Measurements from ENCODE around the gene STK11IP.

STK11IP gene

DNA sequence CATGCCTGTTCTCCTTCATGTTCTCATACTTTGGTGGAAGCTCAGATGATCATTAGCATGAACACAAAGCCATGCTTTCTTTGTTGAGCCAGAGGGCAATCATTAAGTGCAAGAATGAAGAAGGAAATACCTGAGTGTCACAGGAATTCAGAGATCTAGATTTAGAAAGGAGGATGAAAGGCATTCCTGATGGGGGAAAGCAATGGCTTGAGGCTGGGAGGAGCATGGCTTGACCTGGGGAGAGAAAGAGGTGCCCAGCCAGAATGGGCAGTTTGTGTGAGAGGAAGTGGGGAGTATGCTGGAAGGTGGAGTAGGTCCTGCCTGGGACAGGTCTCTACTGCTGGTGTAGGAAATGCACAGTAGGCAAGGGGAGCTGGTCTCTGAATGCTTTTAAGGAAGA, 64.9 kb downstream of the STK11IP start:
- no peak overlapping the region for H3K4me3 ChIP-seq (replicated peaks; ENCODE audit: insufficient read depth, low read length)
- no peak for DNase-seq (ENCODE audit: low read depth in 1 of 2, low spot score in 1 of 2)
- no peak overlapping the region for H3K27ac ChIP-seq (replicated peaks)
- TF ChIP-seq GABPA (IDR thresholded peaks at IDR 0.05; ENCODE audit: low read depth) (no peak), SPI1 (IDR thresholded peaks at IDR 0.05; ENCODE audit: borderline replicate concordance, low read depth) (no peak), POLR2AphosphoS5 (IDR thresholded peaks at IDR 0.05; ENCODE audit: low read depth) (no peak)
- TF ChIP-seq, protein P1, sequence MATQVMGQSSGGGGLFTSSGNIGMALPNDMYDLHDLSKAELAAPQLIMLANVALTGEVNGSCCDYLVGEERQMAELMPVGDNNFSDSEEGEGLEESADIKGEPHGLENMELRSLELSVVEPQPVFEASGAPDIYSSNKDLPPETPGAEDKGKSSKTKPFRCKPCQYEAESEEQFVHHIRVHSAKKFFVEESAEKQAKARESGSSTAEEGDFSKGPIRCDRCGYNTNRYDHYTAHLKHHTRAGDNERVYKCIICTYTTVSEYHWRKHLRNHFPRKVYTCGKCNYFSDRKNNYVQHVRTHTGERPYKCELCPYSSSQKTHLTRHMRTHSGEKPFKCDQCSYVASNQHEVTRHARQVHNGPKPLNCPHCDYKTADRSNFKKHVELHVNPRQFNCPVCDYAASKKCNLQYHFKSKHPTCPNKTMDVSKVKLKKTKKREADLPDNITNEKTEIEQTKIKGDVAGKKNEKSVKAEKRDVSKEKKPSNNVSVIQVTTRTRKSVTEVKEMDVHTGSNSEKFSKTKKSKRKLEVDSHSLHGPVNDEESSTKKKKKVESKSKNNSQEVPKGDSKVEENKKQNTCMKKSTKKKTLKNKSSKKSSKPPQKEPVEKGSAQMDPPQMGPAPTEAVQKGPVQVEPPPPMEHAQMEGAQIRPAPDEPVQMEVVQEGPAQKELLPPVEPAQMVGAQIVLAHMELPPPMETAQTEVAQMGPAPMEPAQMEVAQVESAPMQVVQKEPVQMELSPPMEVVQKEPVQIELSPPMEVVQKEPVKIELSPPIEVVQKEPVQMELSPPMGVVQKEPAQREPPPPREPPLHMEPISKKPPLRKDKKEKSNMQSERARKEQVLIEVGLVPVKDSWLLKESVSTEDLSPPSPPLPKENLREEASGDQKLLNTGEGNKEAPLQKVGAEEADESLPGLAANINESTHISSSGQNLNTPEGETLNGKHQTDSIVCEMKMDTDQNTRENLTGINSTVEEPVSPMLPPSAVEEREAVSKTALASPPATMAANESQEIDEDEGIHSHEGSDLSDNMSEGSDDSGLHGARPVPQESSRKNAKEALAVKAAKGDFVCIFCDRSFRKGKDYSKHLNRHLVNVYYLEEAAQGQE (IDR thresholded peaks at IDR 0.05; ENCODE audit: insufficient replicate concordance, low read depth): no peak
- TF ChIP-seq, protein P2, sequence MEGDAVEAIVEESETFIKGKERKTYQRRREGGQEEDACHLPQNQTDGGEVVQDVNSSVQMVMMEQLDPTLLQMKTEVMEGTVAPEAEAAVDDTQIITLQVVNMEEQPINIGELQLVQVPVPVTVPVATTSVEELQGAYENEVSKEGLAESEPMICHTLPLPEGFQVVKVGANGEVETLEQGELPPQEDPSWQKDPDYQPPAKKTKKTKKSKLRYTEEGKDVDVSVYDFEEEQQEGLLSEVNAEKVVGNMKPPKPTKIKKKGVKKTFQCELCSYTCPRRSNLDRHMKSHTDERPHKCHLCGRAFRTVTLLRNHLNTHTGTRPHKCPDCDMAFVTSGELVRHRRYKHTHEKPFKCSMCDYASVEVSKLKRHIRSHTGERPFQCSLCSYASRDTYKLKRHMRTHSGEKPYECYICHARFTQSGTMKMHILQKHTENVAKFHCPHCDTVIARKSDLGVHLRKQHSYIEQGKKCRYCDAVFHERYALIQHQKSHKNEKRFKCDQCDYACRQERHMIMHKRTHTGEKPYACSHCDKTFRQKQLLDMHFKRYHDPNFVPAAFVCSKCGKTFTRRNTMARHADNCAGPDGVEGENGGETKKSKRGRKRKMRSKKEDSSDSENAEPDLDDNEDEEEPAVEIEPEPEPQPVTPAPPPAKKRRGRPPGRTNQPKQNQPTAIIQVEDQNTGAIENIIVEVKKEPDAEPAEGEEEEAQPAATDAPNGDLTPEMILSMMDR (IDR thresholded peaks at IDR 0.05; ENCODE audit: insufficient read depth, low read length): no peak
- peaks cover 7% of the 10 kb centered on the region for H3K27me3 ChIP-seq (ENCODE audit: insufficient read depth, poor library complexity, severe bottlenecking)

DNA sequence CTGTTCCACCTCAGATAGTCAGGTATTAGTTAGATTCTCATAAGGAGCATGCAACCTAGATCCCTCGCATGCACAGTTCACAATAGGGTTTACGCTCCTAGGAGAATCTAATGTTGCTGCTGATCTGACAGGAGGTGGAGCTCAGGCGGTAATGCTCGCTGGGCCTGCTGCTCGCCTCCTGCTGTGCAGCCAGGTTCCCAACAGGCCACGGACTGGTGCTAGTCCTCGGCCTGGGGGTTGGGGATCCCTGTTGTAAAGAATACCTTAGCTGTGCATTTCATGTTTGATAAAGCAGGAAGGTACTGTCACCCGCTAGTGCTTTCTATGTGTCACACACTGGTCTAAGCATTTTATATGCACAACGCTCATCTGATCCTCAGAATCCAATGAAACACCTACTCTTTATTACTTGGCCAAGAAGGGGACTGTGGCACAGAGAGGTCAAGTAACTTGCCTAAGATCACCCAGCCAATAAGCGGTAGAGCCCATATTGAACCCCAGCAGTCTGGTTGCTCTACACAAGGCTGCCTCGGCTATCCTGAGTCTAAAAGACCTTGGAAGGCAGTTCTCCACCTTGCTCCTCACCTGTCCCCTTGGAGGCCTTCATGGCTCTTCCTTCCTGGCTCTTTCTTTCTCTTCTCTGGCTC, 65.6 kb downstream of the STK11IP start:
- no peak overlapping the region for H3K4me3 ChIP-seq (replicated peaks; ENCODE audit: insufficient read depth, low read length)
- no peak overlapping the region for H3K27ac ChIP-seq (replicated peaks)
- no peak for TF ChIP-seq GABPA (IDR thresholded peaks at IDR 0.05; ENCODE audit: low read depth)
- TF ChIP-seq, protein P2 (IDR thresholded peaks at IDR 0.05; ENCODE audit: insufficient read depth, low read length): no peak
- TF ChIP-seq, protein P1 (IDR thresholded peaks at IDR 0.05; ENCODE audit: insufficient replicate concordance, low read depth): no peak
- no peak for TF ChIP-seq POLR2AphosphoS5 (IDR thresholded peaks at IDR 0.05; ENCODE audit: low read depth)
- TF ChIP-seq SPI1 (IDR thresholded peaks at IDR 0.05; ENCODE audit: borderline replicate concordance, low read depth): no peak
- H3K27me3 ChIP-seq (ENCODE audit: insufficient read depth, poor library complexity, severe bottlenecking): peaks cover 2% of the 10 kb centered on the region
- DNase-seq (ENCODE audit: low read depth in 1 of 2, low spot score in 1 of 2): no peak

DNA sequence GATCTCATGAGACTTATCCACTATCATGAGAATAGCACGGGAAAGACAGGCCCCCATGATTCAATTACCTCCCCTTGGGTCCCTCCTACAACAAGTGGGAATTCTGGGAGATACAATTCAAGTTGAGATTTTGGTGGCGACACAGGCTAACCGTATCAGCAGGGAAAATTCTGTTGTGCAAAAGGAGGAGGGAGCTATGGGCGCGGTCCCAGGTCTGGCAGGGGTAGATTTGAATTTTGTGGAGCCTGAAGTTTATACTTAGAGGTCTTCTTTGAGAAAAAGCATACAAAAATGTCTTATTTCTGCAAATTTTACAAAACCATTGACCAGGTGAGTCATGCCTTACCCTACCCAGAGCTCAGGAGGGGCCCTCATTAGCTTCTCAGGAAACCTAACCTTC, 66.4 kb downstream of the STK11IP start:
- Histone ChIP-seq H3K4me3 (replicated peaks; ENCODE audit: insufficient read depth, low read length) (no peak overlapping the region), H3K27ac (replicated peaks) (no peak overlapping the region), H3K27me3 (ENCODE audit: insufficient read depth, poor library complexity, severe bottlenecking) (peaks cover 1% of the 10 kb centered on the region)
- TF ChIP-seq SPI1 (IDR thresholded peaks at IDR 0.05; ENCODE audit: borderline replicate concordance, low read depth) (no peak), GABPA (IDR thresholded peaks at IDR 0.05; ENCODE audit: low read depth) (no peak), POLR2AphosphoS5 (IDR thresholded peaks at IDR 0.05; ENCODE audit: low read depth) (no peak)
- TF ChIP-seq, protein P2 (IDR thresholded peaks at IDR 0.05; ENCODE audit: insufficient read depth, low read length): no peak
- TF ChIP-seq, protein P1 (IDR thresholded peaks at IDR 0.05; ENCODE audit: insufficient replicate concordance, low read depth): no peak
- no peak for DNase-seq (ENCODE audit: low read depth in 1 of 2, low spot score in 1 of 2)
